Measurements from ENCODE around the gene RRP1.
A peak's percentile ranks its signal among the peaks of the same experiment; 100 is the strongest.

The RRP1 gene

GRCh38 chr21:43758811-43759210 lies 30.6 kb upstream of the RRP1 start:
- DNase-seq: no peak

GRCh38 chr21:43759651-43760050 lies 29.7 kb upstream of the RRP1 start:
- no peak for DNase-seq

- no peak for DNase-seq
Measured at GRCh38 chr21:43760391-43760958, 28.9 kb upstream of the RRP1 start.

GRCh38 chr21:43761886-43762285 lies 27.5 kb upstream of the RRP1 start:
- DNase-seq: no peak

GRCh38 chr21:43762303-43763128 lies 26.9 kb upstream of the RRP1 start:
- no peak for DNase-seq

- no peak for DNase-seq
Measured at GRCh38 chr21:43763901-43764523, 25.4 kb upstream of the RRP1 start.

GRCh38 chr21:43764576-43765495 lies 24.5 kb upstream of the RRP1 start:
- no peak for DNase-seq

- no peak for DNase-seq
Measured at GRCh38 chr21:43766734-43767497, 22.5 kb upstream of the RRP1 start.

- no peak for DNase-seq
Measured at GRCh38 chr21:43767498-43767983, 21.8 kb upstream of the RRP1 start.

- peak; percentile 93 for DNase-seq
Measured at GRCh38 chr21:43767984-43768867, 21.2 kb upstream of the RRP1 start.

- DNase-seq: no peak
Measured at GRCh38 chr21:43768868-43769167, 20.6 kb upstream of the RRP1 start.

GRCh38 chr21:43769325-43769958 lies 19.9 kb upstream of the RRP1 start:
- no peak for DNase-seq

- no peak for DNase-seq
Measured at GRCh38 chr21:43770066-43770655, 19.2 kb upstream of the RRP1 start.

- DNase-seq: peak; percentile 53
Measured at GRCh38 chr21:43771199-43771675, 18.1 kb upstream of the RRP1 start.

GRCh38 chr21:43771698-43772424 lies 17.5 kb upstream of the RRP1 start:
- DNase-seq: peak; percentile 97

GRCh38 chr21:43772425-43772821 lies 17.0 kb upstream of the RRP1 start:
- peak; percentile 71 for DNase-seq

- no peak for DNase-seq
Measured at GRCh38 chr21:43774163-43774562, 15.2 kb upstream of the RRP1 start.

- no peak for DNase-seq
Measured at GRCh38 chr21:43775190-43775589, 14.2 kb upstream of the RRP1 start.

GRCh38 chr21:43775795-43776430 lies 13.5 kb upstream of the RRP1 start, which contains the start of gene CSTB:
Gene CSTB, minus strand, starts transcription at chr21:43776308. Its CDS starts 39 bp downstream, at chr21:43776269.
- peak; percentile 93 for DNase-seq
